B cell (primary cell): ENCODE data around the gene MUC12. TPM values are rescaled to one million over a fixed set of nuclear protein-coding genes. Genes with fewer than 3 reads are reported as not detected.
"Not testable (repeated sequence)": the region's sequence is repeated elsewhere in the genome, so short reads cannot be mapped to it uniquely, and the experiment has no call there.

Source experiments
- ATAC-seq: fragments of 200-7000 bp; cut with Tn5 transposase; one replicate; pipeline ENCODE4 v1.10.0; 2021; ENCODE audit warnings: low read depth, mild to moderate bottlenecking, moderate number of reproducible peaks, moderate library complexity
- CTCF ChIA-PET: fragments of 350-600 bp; sonication (Branson Sonifier 250); formaldehyde crosslinking; loops from one replicate; lab custom pipeline; 2021; ENCODE audit warnings: antibody characterized with exemption, inconsistent platforms; lab: Charles Lee
- POLR2A ChIA-PET: fragments of 350-600 bp; sonication (Branson Sonifier 250); formaldehyde crosslinking; loops from one replicate; lab custom pipeline; 2021; ENCODE audit warnings: antibody characterized with exemption; lab: Charles Lee
- DNase-seq: peaks from one replicate; pipeline ENCODE4 v3.0.0; 2013
- H2AFZ ChIP-seq: 2 replicates; pipeline ENCODE4 v1.6.1; 2012; ENCODE audit warnings: mild to moderate bottlenecking, low read depth, low read length; ENCODE audit not compliant: insufficient read depth, poor library complexity, severe bottlenecking
- H3K27ac ChIP-seq, 2 donors: 1 replicate in 1 of 2; 2 replicates in 1 of 2; pipeline ENCODE4 v1.5.1; 2012 to 2013; ENCODE audit warnings: low read length in 2 of 2, mild to moderate bottlenecking in 2 of 2, moderate library complexity in 1 of 2
- H3K27me3 ChIP-seq, 4 experiments: fragments of 200-600 bp in 1 of 4; sonication (generic) in 1 of 4; replicated peaks in 1 of 4; 1 replicate in 2 of 4; 2 replicates in 2 of 4; pipeline versions ENCODE4 v1.6.1 to v1.7.0; 2013 to 2016; ENCODE audit warnings: low read length in 3 of 4, mild to moderate bottlenecking in 2 of 4, mixed read lengths in 1 of 4, moderate library complexity in 1 of 4; ENCODE audit not compliant: insufficient read depth in 4 of 4, control insufficient read depth in 3 of 4; ENCODE audit errors: control extremely low read depth in 1 of 4
- H3K36me3 ChIP-seq, 2 experiments: replicated peaks in 1 of 2; 1 replicate in 1 of 2; 2 replicates in 1 of 2; pipeline versions ENCODE4 v1.6.1 to v1.7.1; 2013; ENCODE audit warnings: low read length in 1 of 2; ENCODE audit not compliant: insufficient read depth in 2 of 2, control insufficient read depth in 1 of 2; ENCODE audit errors: control extremely low read depth in 1 of 2, extremely low read depth in 1 of 2
- H3K4me1 ChIP-seq, 2 donors: fragments of 200-600 bp in 1 of 2; sonication (generic) in 1 of 2; 1 replicate in 1 of 2; 2 replicates in 1 of 2; pipeline versions ENCODE4 v1.5.1 to v1.6.1; 2013 to 2017; ENCODE audit warnings: low read length in 2 of 2; ENCODE audit not compliant: control insufficient read depth in 2 of 2, insufficient read depth in 2 of 2
- H3K4me2 ChIP-seq: replicated peaks from 2 replicates; pipeline ENCODE3; 2012; ENCODE audit warnings: mild to moderate bottlenecking, low read depth, low read length; ENCODE audit not compliant: poor library complexity, severe bottlenecking
- H3K4me3 ChIP-seq, 5 experiments: fragments of 200-600 bp in 1 of 5; sonication (generic) in 1 of 5; 1 replicate in 3 of 5; 2 replicates in 2 of 5; pipeline versions ENCODE4 v1.5.1 to v1.7.0; 2011 to 2016; ENCODE audit warnings: low read length in 4 of 5, mild to moderate bottlenecking in 4 of 5, low read depth in 2 of 5, control low read depth in 1 of 5, moderate library complexity in 1 of 5; ENCODE audit not compliant: insufficient read depth in 1 of 5; ENCODE audit errors: control extremely low read depth in 1 of 5, extremely low read depth in 1 of 5
- H3K79me2 ChIP-seq: fragments of 200-600 bp; sonication (generic); one replicate; pipeline ENCODE4 v1.6.0; 2016; ENCODE audit warnings: low read length; ENCODE audit not compliant: control insufficient read depth, insufficient read depth
- H3K9ac ChIP-seq: fragments of 200-600 bp; sonication (generic); 2 replicates; pipeline ENCODE4 v1.6.1; 2017; ENCODE audit warnings: mild to moderate bottlenecking, low read length, moderate library complexity
- H3K9me3 ChIP-seq, 3 donors: one replicate each; pipeline versions ENCODE4 v1.6.1 to v1.7.1; 2013; ENCODE audit warnings: low read length in 2 of 3; ENCODE audit not compliant: control insufficient read depth in 2 of 3, insufficient read depth in 1 of 3; ENCODE audit errors: control extremely low read depth in 1 of 3
- H4K20me1 ChIP-seq: 2 replicates; pipeline ENCODE4 v1.6.0; 2012; ENCODE audit warnings: mild to moderate bottlenecking, low read length; ENCODE audit not compliant: insufficient read depth, control insufficient read depth, poor library complexity, severe bottlenecking
- H3K27ac Mint-ChIP-seq: one replicate; pipeline ENCODE4 v1.8.0; 2021; ENCODE audit warnings: mixed read lengths
- H3K27me3 Mint-ChIP-seq: one replicate; pipeline ENCODE4 v1.8.0; 2021; ENCODE audit warnings: mixed read lengths
- H3K4me1 Mint-ChIP-seq: one replicate; pipeline ENCODE4 v1.8.0; 2021; ENCODE audit warnings: mixed read lengths
- H3K4me3 Mint-ChIP-seq: one replicate; pipeline ENCODE4 v1.8.0; 2021; ENCODE audit warnings: mixed read lengths
- H3K9me3 Mint-ChIP-seq: one replicate; pipeline ENCODE4 v1.8.0; 2022; ENCODE audit warnings: mixed read lengths; ENCODE audit not compliant: insufficient read depth
- WGBS: methylation state at CpG from one replicate; pipeline ENCODE4 v1.1.5; 2013; ENCODE audit warnings: missing lambda C conversion rate; ENCODE audit not compliant: insufficient coverage; 5-methylcytosine and 5-hydroxymethylcytosine counted together
- intact Hi-C: fragments of 100-400 bp; cut with micrococcal nuclease; formaldehyde crosslinking; loops from one replicate; pipeline ENCODE4 v1.10.0; 2022
- polyA plus RNA-seq: library from polyadenylated mRNA; depleted of rRNA; stranded (reverse); fragments of >200 nt; gene quantifications from 2 replicates; pipeline ENCODE4 v1.2.3, GENCODE V29; 2012
- total RNA-seq, 2 donors: library from RNA; stranded (reverse); fragments of 120-200 nt in 1 of 2; gene quantifications; 1 replicate in 1 of 2; 2 replicates in 1 of 2; pipeline versions ENCODE4 v1.2.3 to v1.2.4, GENCODE V29; 2013 to 2022

The MUC12 gene
- total and polyA plus RNA-seq, 2 donors (not counting 1 experiment from before 2014, with no cell fraction given), result 0.81 TPM; not detected in 1

GRCh38 chr7:100994671-100995070, 25.3 kb downstream of the MUC12 start:
- H3K4me1 Mint-ChIP-seq, H3K9ac ChIP-seq, H3K4me2 ChIP-seq, H3K27me3 ChIP-seq, H4K20me1 ChIP-seq, H3K4me1 ChIP-seq, H3K4me3 ChIP-seq, CTCF ChIA-PET, H3K79me2 ChIP-seq, ATAC-seq, H3K9me3 ChIP-seq, intact Hi-C loops, H3K36me3 ChIP-seq, H3K27ac ChIP-seq, DNase-seq, H3K4me3 Mint-ChIP-seq, H3K9me3 Mint-ChIP-seq, H3K27ac Mint-ChIP-seq, H3K27me3 Mint-ChIP-seq, POLR2A ChIA-PET, H2AFZ ChIP-seq: not testable (repeated sequence)
- no CpG with 5 or more reads among the region's 9 CpGs for WGBS

DNA sequence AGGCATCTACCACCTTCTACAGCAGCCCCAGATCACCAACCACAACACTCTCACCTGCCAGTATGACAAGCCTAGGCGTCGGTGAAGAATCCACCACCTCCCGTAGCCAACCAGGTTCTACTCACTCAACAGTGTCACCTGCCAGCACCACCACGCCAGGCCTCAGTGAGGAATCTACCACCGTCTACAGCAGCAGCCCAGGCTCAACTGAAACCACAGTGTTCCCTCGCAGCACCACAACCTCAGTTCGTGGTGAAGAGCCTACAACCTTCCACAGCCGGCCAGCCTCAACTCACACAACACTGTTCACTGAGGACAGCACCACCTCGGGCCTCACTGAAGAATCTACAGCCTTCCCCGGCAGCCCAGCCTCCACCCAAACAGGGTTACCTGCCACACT, 29.2 kb downstream of the MUC12 start:
- H3K4me1 ChIP-seq, POLR2A ChIA-PET, H3K27ac Mint-ChIP-seq, H3K27ac ChIP-seq, H3K36me3 ChIP-seq, DNase-seq, H4K20me1 ChIP-seq, CTCF ChIA-PET, H3K79me2 ChIP-seq, H3K4me2 ChIP-seq, H3K4me3 ChIP-seq, H3K27me3 Mint-ChIP-seq, H3K27me3 ChIP-seq, ATAC-seq, H3K4me1 Mint-ChIP-seq, intact Hi-C loops, H3K9ac ChIP-seq, H3K4me3 Mint-ChIP-seq, H2AFZ ChIP-seq, H3K9me3 Mint-ChIP-seq, H3K9me3 ChIP-seq: not testable (repeated sequence)
- no CpG with 5 or more reads among the region's 10 CpGs for WGBS

GRCh38 chr7:100999334-100999733, 30.0 kb downstream of the MUC12 start:
- CTCF ChIA-PET, H2AFZ ChIP-seq, intact Hi-C loops, H3K9me3 Mint-ChIP-seq, POLR2A ChIA-PET, ATAC-seq, H3K9ac ChIP-seq, H3K4me3 Mint-ChIP-seq, H3K79me2 ChIP-seq, H3K4me1 Mint-ChIP-seq, H3K9me3 ChIP-seq, H3K4me1 ChIP-seq, H3K4me2 ChIP-seq, H3K27ac Mint-ChIP-seq, H3K4me3 ChIP-seq, H3K36me3 ChIP-seq, H4K20me1 ChIP-seq, H3K27me3 Mint-ChIP-seq, H3K27me3 ChIP-seq, DNase-seq, H3K27ac ChIP-seq: not testable (repeated sequence)
- no CpG with 5 or more reads among the region's 9 CpGs for WGBS

DNA sequence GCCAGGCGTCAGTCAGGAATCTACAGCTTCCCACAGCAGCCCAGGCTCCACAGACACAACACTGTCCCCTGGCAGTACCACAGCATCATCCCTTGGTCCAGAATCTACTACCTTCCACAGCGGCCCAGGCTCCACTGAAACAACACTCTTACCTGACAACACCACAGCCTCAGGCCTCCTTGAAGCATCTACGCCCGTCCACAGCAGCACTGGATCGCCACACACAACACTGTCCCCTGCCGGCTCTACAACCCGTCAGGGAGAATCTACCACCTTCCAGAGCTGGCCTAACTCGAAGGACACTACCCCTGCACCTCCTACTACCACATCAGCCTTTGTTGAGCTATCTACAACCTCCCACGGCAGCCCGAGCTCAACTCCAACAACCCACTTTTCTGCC, 30.7 kb downstream of the MUC12 start:
- POLR2A ChIA-PET, ATAC-seq, H3K79me2 ChIP-seq, H3K4me1 Mint-ChIP-seq, DNase-seq, H3K27me3 ChIP-seq, H3K9ac ChIP-seq, H3K4me3 Mint-ChIP-seq, intact Hi-C loops, H3K36me3 ChIP-seq, H4K20me1 ChIP-seq, H2AFZ ChIP-seq, H3K27ac Mint-ChIP-seq, H3K4me2 ChIP-seq, H3K9me3 Mint-ChIP-seq, H3K27ac ChIP-seq, H3K4me3 ChIP-seq, H3K9me3 ChIP-seq, H3K27me3 Mint-ChIP-seq, H3K4me1 ChIP-seq, CTCF ChIA-PET: not testable (repeated sequence)
- 80% methylated on average over 4 of the region's 10 CpGs for WGBS
